A549 (cell line): ENCODE measurements around the gene DECR2. TPM values are rescaled to one million over a fixed set of nuclear protein-coding genes. Genes with fewer than 3 reads are reported as not detected.
A peak's percentile ranks its signal among the peaks of the same experiment; 100 is the strongest.

Experiments used
- ATAC-seq, 2 experiments: fragments of 200-7000 bp in 1 of 2; fragments of >200 bp in 1 of 2; cut with Nextera tagmentation in 1 of 2; cut with Tn5 transposase in 1 of 2; 3 replicates each; pipeline versions ENCODE4 v1.8.0 to v1.9.1; 2018 to 2020; ENCODE audit warnings: mild to moderate bottlenecking in 1 of 2, moderate library complexity in 1 of 2
- CTCF ChIA-PET: fragments of 300-600 bp; sonication (Branson Sonifier 250); formaldehyde crosslinking; extraction: SDS; loops from one replicate; lab custom pipeline; 2021; ENCODE audit warnings: antibody characterized with exemption, inconsistent platforms; lab: Yijun Ruan, JAX
- POLR2A ChIA-PET: fragments of 350-600 bp; formaldehyde crosslinking; extraction: SDS; loops from one replicate; lab custom pipeline; 2021; ENCODE audit warnings: antibody characterized with exemption, inconsistent platforms; lab: Yijun Ruan, JAX
- DNase-seq, 2 experiments: peaks; one replicate each; pipeline versions ENCODE4 v3.0.0 to v3.0.0-alpha.2; 2011 to 2016; ENCODE audit warnings: low read depth in 1 of 2, low spot score in 1 of 2
- FAIRE-seq: peaks from 2 replicates; lab custom pipeline; 2011; peaks lifted over from hg19 to GRCh38; lab: Jason Lieb, UNC
- H3K27ac ChIP-seq, 2 experiments: fragments of >200 bp; sonication (Bioruptor Twin); formaldehyde crosslinking; 3 replicates each; pipeline ENCODE4 v1.5.1; 2016 to 2017
- H3K4me1 ChIP-seq: fragments of >200 bp; sonication (Bioruptor Twin); formaldehyde crosslinking; 3 replicates; pipeline ENCODE4 v1.6.1; 2016
- H3K4me2 ChIP-seq: fragments of >200 bp; sonication (Bioruptor Twin); formaldehyde crosslinking; 3 replicates; pipeline ENCODE4 v1.6.1; 2016
- H3K4me3 ChIP-seq: fragments of >200 bp; sonication (Bioruptor Twin); formaldehyde crosslinking; 3 replicates; pipeline ENCODE4 v1.5.1; 2016
- H3K9me3 ChIP-seq: fragments of >200 bp; sonication (Bioruptor Twin); formaldehyde crosslinking; 3 replicates; pipeline ENCODE4 v1.6.1; 2016
- BCL3 ChIP-seq: fragments of >200 bp; sonication (Bioruptor Twin); formaldehyde crosslinking; IDR thresholded peaks from 3 replicates; pipeline ENCODE4 v1.6.1; 2016
- CEBPB ChIP-seq, 2 experiments: fragments of >200 bp in 1 of 2; sonication (Bioruptor Twin) in 1 of 2; formaldehyde crosslinking in 1 of 2; IDR thresholded peaks; 2 replicates each; pipeline ENCODE4 v1.6.1; 2012 to 2016
- CHD4 ChIP-seq: fragments of 200-600 bp; sonication (generic); IDR thresholded peaks from 2 replicates; pipeline ENCODE4 v1.6.1; 2016; ENCODE audit warnings: antibody characterized with exemption, mild to moderate bottlenecking, borderline replicate concordance
- CTCF ChIP-seq: fragments of >200 bp; sonication (Bioruptor Twin); formaldehyde crosslinking; IDR thresholded peaks from 3 replicates; pipeline ENCODE4 v1.5.1; 2016
- FOXS1 ChIP-seq: fragments of 250-450 bp; sonication (Bioruptor Pico); IDR thresholded peaks from 2 replicates; pipeline ENCODE4 v1.5.0; 2020; ENCODE audit warnings: mild to moderate bottlenecking, moderate library complexity
- HDAC2 ChIP-seq: fragments of 200-600 bp; sonication (generic); IDR thresholded peaks from 2 replicates; pipeline ENCODE4 v1.6.1; 2016
- HOXB13 ChIP-seq: fragments of 250-450 bp; sonication (Bioruptor Pico); IDR thresholded peaks from 2 replicates; pipeline ENCODE4 v1.5.0; 2020; ENCODE audit warnings: low read depth, mild to moderate bottlenecking, moderate library complexity
- JUN ChIP-seq, 2 experiments: fragments of >200 bp; sonication (Bioruptor Twin); formaldehyde crosslinking; IDR thresholded peaks; 2 replicates in 1 of 2; 3 replicates in 1 of 2; pipeline ENCODE4 v1.6.1; 2016 to 2017
- KDM5A ChIP-seq: fragments of 200-600 bp; sonication (generic); IDR thresholded peaks from 2 replicates; pipeline ENCODE4 v1.6.1; 2016; ENCODE audit warnings: antibody characterized with exemption, mild to moderate bottlenecking
- MAFK ChIP-seq: fragments of 450-650 bp; IDR thresholded peaks from 2 replicates; pipeline ENCODE4 v1.6.1; 2014; ENCODE audit not compliant: partially characterized antibody
- NPAS2 ChIP-seq: fragments of 250-450 bp; sonication (Bioruptor Pico); IDR thresholded peaks from 2 replicates; pipeline ENCODE4 v1.8.0; 2022; ENCODE audit warnings: mild to moderate bottlenecking, moderate library complexity, borderline replicate concordance
- PHF8 ChIP-seq: fragments of 200-600 bp; sonication (generic); IDR thresholded peaks from 2 replicates; pipeline ENCODE4 v1.6.1; 2016; ENCODE audit warnings: low read depth, mild to moderate bottlenecking, antibody characterized with exemption, moderate library complexity, borderline replicate concordance
- POLR2A ChIP-seq: IDR thresholded peaks from 2 replicates; pipeline ENCODE4 v1.6.1; 2012; ENCODE audit warnings: mild to moderate bottlenecking, low read length
- RAD21 ChIP-seq, 2 experiments: fragments of >200 bp in 1 of 2; sonication (Bioruptor Twin) in 1 of 2; formaldehyde crosslinking in 1 of 2; IDR thresholded peaks in 1 of 2; conservative IDR thresholded peaks in 1 of 2; 2 replicates in 1 of 2; 3 replicates in 1 of 2; pipeline ENCODE4 v1.6.1; 2012 to 2018; ENCODE audit warnings: inconsistent platforms in 1 of 2
- RFX5 ChIP-seq: fragments of 450-650 bp; IDR thresholded peaks from 2 replicates; pipeline ENCODE4 v1.7.1; 2014; ENCODE audit warnings: antibody characterized with exemption, mild to moderate bottlenecking, moderate library complexity
- RNF2 ChIP-seq: fragments of 200-600 bp; sonication (generic); IDR thresholded peaks from 2 replicates; pipeline ENCODE4 v1.6.1; 2016; ENCODE audit warnings: low read depth, mild to moderate bottlenecking, antibody characterized with exemption, moderate library complexity, borderline replicate concordance
- ZC3H11A ChIP-seq: fragments of 450-650 bp; IDR thresholded peaks from 2 replicates; pipeline ENCODE4 v1.6.1; 2014; ENCODE audit warnings: antibody characterized with exemption, mild to moderate bottlenecking
- ZFP36 ChIP-seq: fragments of 450-650 bp; IDR thresholded peaks from 2 replicates; pipeline ENCODE4 v1.6.1; 2014; ENCODE audit warnings: borderline replicate concordance; ENCODE audit not compliant: partially characterized antibody
- ZSCAN20 ChIP-seq: fragments of 250-450 bp; sonication (Bioruptor Pico); IDR thresholded peaks from 2 replicates; pipeline ENCODE4 v1.8.0; 2022; ENCODE audit warnings: mild to moderate bottlenecking, moderate library complexity
- WGBS: methylation state at CpG from one replicate; pipeline ENCODE4 v1.1.6; 2017; ENCODE audit errors: missing lambda C conversion rate; 5-methylcytosine and 5-hydroxymethylcytosine counted together
- polyA plus RNA-seq, 4 experiments: library from polyadenylated mRNA; depleted of rRNA in 3 of 4; stranded (reverse); fragments of >200 nt; fragmentation: RNase III in 1 of 4; extraction: RNeasy Plus Mini Kit Qiagen cat#74134 plus additional on column Dnase treatment in 1 of 4; gene quantifications; 2 replicates in 3 of 4; 3 replicates in 1 of 4; pipeline ENCODE4 v1.2.3, GENCODE V29; 2011 to 2017
- TF ChIP-seq, protein P1 (sequence below): IDR thresholded peaks from 2 replicates; pipeline ENCODE4 v1.6.1; 2012; ENCODE audit warnings: low read depth, borderline replicate concordance
- TF ChIP-seq, protein P2 (sequence below): IDR thresholded peaks from 2 replicates; pipeline ENCODE4 v1.6.1; 2012
- TF ChIP-seq, protein P3 (sequence below): fragments of 450-650 bp; IDR thresholded peaks from 2 replicates; pipeline ENCODE4 v1.6.1; 2014; ENCODE audit warnings: antibody characterized with exemption
- TF ChIP-seq, protein P4 (sequence below): IDR thresholded peaks from 2 replicates; pipeline ENCODE4 v1.6.1; 2012

DECR2 gene
- polyA plus RNA-seq, 2 of the 4 experiments (the other 2 are of a cell fraction), result 15.5 to 34.2 TPM

DNA sequence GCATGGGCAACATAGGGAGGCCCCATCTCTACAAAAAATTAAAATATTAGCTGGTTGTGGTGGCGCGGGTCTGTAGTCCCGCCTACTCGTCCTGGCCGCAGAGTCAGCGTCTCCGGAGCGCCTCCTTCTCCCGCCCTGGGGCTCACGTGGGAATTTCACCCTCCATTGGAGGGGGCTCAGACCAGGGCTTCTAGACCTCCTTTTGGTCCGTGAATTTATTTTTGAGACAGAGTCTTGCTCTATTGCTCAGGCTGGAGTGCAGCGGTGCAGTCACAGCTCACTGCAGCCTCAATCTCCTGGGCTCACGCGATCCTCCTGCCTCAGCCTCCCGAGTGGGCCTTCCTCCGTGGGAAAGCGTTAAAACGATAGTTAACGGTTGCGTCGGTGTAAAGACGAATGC, 5.1 kb upstream of the DECR2 start:
- Histone ChIP-seq H3K4me3 (peak overlapping the region; percentile 80), H3K9me3 (0 out of 3 replicates have a peak, but pooled peaks cover 2% of the 10 kb centered on the region), H3K4me1 (peaks cover 39% of the 10 kb centered on the region)
- FAIRE-seq, result no peak
- ATAC-seq, result peak; percentile 49 to 65; a peak in 4 of 6 replicates
- CTCF ChIA-PET, result interaction anchor here (1.6 kb wide), 1 partner anchor 28 kb away, joined by 3 read pairs; no protein-coding TSS in a partner anchor
- 3% methylated on average over 22 of the region's 22 CpGs for WGBS
- TF ChIP-seq MAFK (peak; percentile 47), RNF2 (no peak), RFX5 (no peak), HDAC2 (0 out of 2 replicates have a peak, but pooled peaks have one; percentile 46), POLR2A (0 out of 2 replicates have a peak, but pooled peaks have one; percentile 18), ZC3H11A (no peak)
- TF ChIP-seq, protein P1, sequence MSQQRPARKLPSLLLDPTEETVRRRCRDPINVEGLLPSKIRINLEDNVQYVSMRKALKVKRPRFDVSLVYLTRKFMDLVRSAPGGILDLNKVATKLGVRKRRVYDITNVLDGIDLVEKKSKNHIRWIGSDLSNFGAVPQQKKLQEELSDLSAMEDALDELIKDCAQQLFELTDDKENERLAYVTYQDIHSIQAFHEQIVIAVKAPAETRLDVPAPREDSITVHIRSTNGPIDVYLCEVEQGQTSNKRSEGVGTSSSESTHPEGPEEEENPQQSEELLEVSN, result peak; percentile 93
- TF ChIP-seq, protein P2, sequence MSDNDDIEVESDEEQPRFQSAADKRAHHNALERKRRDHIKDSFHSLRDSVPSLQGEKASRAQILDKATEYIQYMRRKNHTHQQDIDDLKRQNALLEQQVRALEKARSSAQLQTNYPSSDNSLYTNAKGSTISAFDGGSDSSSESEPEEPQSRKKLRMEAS, result peak; percentile 84
- TF ChIP-seq, protein P3, sequence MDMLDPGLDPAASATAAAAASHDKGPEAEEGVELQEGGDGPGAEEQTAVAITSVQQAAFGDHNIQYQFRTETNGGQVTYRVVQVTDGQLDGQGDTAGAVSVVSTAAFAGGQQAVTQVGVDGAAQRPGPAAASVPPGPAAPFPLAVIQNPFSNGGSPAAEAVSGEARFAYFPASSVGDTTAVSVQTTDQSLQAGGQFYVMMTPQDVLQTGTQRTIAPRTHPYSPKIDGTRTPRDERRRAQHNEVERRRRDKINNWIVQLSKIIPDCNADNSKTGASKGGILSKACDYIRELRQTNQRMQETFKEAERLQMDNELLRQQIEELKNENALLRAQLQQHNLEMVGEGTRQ, result peak; percentile 52
- TF ChIP-seq, all 56 proteins: peak for 6
- POLR2A ChIA-PET, result no interaction called here
- H3K27ac ChIP-seq, result peak overlapping the region; percentile 94 to 99
- peak overlapping the region; percentile 86 for H3K4me2 ChIP-seq
- peak; percentile 74 to 86 for DNase-seq

DNA sequence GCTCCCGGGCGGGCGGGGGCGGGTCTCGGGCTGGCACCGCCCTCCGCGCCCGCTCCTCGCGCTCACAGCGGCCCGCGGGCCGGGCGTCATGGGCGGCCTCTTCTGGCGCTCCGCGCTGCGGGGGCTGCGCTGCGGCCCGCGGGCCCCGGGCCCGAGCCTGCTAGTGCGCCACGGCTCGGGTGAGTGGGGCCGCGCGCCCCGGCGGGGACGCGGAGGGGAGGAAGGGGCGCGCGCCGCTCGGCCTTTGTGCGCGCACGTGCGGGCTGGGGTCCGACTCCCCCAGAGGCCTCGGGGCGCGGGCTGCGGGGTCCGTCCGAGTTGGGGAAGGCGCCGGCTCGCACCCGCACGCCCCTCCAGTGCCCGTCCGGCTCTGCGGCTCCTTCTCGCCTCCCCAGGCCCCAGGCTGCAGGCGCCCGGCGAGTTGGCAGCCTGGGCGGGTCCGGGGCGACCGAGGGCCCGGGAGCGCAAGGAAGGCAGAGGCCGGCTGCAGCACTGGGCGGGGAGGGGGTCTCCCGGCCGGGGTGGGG, 4.5 kb upstream of the DECR2 start, which contains the start of gene NME4:
Gene NME4 (plus strand): TSS at position 65 of the 527 bp plus-strand sequence. CDS start 24 bp downstream, at position 89.
- TF ChIP-seq JUN (IDR thresholded peaks at IDR 0.05), result peak; percentile 34 to 59; a peak in 3 of 5 replicates
- TF ChIP-seq BCL3, result peak; percentile 60; the same call in 1 of the 3 replicates
- peak; percentile 48; the same call in 1 of the 2 replicates for TF ChIP-seq POLR2A
- TF ChIP-seq, protein P1, result no peak
- peak; percentile 51; the same call in 1 of the 2 replicates for TF ChIP-seq PHF8
- FAIRE-seq, result no peak
- WGBS, result 0% methylated on average over 2 of the region's 75 CpGs
- ChIA-PET CTCF (interaction anchor here (1.1 to 1.6 kb wide), 3 partner anchors 22 to 181 kb away, joined by 3 to 4 read pairs (median 3); no protein-coding TSS in a partner anchor), POLR2A (no interaction called here)
- H3K27ac ChIP-seq, result peak within 1 kb of the TSS; percentile 94 to 99
- peak in 1 of 2 experiments; percentile 37 for DNase-seq
- peaks cover 39% of the 10 kb centered on the region for H3K4me1 ChIP-seq
- H3K4me3 ChIP-seq, result peak within 1 kb of the TSS; percentile 80
- H3K9me3 ChIP-seq, result 0 out of 3 replicates have a peak, but pooled peaks cover under 1% of the 10 kb centered on the region
- peak within 1 kb of the TSS; percentile 86 for H3K4me2 ChIP-seq
- ATAC-seq, result peak in 1 of 2 experiments; percentile 9; a peak in 1 of 6 replicates

GRCh38 chr16:397736-398332, 3.9 kb upstream of the DECR2 start:
- DNase-seq (peak; percentile 86), ATAC-seq (peak; percentile 52 to 67; a peak in 5 of 6 replicates), FAIRE-seq (no peak)
- CTCF ChIA-PET, result interaction anchor here (0.6 to 1.6 kb wide), 7 partner anchors 23 to 301 kb away, joined by 3 to 6 read pairs (median 3); no protein-coding TSS in a partner anchor
- peak overlapping the region; percentile 94 to 99 for H3K27ac ChIP-seq
- WGBS, result 22% methylated on average over 16 of the region's 29 CpGs
- TF ChIP-seq RAD21 (conservative IDR thresholded peaks at IDR 0.05 in 1 of 2, IDR thresholded peaks at IDR 0.05 in 1 of 2) (peak in 1 of 2 experiments; percentile 4; a peak in 1 of 5 replicates), KDM5A (no peak), ZSCAN20 (CRISPR knock-in tag) (no peak), CHD4 (no peak), CTCF (no peak; the same call in 2 of the 3 replicates), CEBPB (IDR thresholded peaks at IDR 0.05) (no peak), NPAS2 (CRISPR knock-in tag) (no peak), FOXS1 (CRISPR knock-in tag) (no peak), PHF8 (no peak), ZFP36 (no peak), HOXB13 (CRISPR knock-in tag) (no peak)
- TF ChIP-seq, protein P4, sequence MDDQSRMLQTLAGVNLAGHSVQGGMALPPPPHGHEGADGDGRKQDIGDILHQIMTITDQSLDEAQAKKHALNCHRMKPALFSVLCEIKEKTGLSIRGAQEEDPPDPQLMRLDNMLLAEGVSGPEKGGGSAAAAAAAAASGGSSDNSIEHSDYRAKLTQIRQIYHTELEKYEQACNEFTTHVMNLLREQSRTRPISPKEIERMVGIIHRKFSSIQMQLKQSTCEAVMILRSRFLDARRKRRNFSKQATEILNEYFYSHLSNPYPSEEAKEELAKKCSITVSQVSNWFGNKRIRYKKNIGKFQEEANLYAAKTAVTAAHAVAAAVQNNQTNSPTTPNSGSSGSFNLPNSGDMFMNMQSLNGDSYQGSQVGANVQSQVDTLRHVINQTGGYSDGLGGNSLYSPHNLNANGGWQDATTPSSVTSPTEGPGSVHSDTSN, result peak; percentile 54
- TF ChIP-seq, all 56 proteins: peak for 2
- peak overlapping the region; percentile 80 for H3K4me3 ChIP-seq
- POLR2A ChIA-PET, result no interaction called here
- H3K4me1 ChIP-seq, result peaks cover 43% of the 10 kb centered on the region
- peak overlapping the region; percentile 86 for H3K4me2 ChIP-seq
- H3K9me3 ChIP-seq, result no peaks in the 10 kb centered on the region
